ENCODE data around the gene SLC23A3.
A peak's percentile ranks its signal among the peaks of the same experiment; 100 is the strongest.
"Not testable (repeated sequence)": the region's sequence is repeated elsewhere in the genome, so short reads cannot be mapped to it uniquely, and the experiment has no call there.

SLC23A3 gene

DNA sequence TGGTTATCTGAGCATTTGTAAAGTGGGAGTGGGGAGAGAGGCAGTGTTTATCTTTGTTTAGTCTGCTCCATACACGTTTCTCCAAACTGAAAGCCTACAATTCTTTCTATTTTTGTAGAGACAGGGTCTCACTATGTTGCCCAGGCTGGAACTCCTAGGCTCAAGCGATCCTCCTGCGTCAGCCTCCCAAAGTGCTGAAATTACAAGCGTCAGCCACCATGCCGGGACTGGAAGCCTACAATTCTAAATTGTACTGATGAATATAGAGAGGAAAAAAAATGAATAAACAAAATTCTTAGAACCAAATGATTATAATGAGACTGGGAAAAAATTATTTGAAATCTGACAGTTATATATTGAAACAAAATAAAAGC is 35.3 kb upstream of the SLC23A3 start:
- DNase-seq (ENCODE audit: low read depth in 2 of 2), result no peak

DNA sequence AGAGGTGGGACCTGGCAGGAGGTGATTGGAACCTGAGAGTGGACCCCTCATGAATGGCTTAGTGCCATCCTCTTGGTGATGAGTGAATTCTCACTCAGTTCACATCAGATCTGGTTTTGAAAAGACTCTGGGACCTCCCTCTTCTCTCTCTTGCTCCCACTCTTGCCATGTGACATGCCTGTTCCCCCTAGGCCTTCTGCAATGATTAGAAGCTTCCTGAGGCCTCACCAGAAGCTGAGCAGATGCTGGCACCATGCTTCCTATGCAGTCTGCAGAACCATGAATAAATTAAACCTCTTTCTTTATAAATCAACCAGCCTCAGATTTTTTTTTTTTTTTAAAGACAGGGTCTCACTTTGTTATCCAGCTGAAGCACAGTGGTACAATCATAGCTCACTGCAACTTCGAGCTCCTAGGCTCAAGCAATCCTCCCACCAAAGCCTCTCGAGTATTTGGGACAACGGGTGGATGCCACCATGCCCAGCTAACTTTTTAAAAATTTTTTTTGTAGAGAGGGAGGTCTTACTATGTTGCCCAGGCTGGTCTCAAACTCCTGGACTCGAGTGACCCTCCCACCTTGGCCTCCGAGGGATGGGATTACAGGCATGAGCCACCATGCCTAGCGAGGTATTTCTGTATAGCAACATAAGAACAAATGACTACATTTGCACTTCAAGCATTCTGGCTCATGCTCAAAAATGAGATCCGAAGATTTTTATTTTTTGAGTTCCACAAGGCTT is 34.8 kb upstream of the SLC23A3 start:
- DNase-seq (ENCODE audit: low read depth in 2 of 2), result no peak

DNA sequence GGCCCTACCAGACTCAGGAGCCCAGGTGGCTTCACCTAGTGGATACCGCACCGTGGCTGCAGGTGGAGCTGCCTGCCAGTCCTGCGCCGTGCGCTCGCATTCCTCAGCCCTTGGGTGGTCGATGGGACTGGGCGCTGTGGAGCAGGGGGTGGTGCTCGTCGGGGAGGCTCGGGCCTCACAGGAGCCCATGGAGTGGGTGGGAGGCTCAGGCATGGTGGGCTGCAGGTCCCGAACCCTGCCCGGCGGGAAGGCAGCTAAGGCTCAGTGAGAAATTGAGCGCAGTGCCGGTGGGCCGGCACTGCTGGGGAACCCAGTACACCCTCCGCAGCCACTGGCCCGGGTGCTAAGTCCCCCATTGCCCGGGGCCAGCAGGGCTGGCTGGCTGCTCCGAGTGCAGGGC is 31.5 kb upstream of the SLC23A3 start:
- not testable (repeated sequence) for DNase-seq (ENCODE audit: low read depth in 2 of 2)

DNA sequence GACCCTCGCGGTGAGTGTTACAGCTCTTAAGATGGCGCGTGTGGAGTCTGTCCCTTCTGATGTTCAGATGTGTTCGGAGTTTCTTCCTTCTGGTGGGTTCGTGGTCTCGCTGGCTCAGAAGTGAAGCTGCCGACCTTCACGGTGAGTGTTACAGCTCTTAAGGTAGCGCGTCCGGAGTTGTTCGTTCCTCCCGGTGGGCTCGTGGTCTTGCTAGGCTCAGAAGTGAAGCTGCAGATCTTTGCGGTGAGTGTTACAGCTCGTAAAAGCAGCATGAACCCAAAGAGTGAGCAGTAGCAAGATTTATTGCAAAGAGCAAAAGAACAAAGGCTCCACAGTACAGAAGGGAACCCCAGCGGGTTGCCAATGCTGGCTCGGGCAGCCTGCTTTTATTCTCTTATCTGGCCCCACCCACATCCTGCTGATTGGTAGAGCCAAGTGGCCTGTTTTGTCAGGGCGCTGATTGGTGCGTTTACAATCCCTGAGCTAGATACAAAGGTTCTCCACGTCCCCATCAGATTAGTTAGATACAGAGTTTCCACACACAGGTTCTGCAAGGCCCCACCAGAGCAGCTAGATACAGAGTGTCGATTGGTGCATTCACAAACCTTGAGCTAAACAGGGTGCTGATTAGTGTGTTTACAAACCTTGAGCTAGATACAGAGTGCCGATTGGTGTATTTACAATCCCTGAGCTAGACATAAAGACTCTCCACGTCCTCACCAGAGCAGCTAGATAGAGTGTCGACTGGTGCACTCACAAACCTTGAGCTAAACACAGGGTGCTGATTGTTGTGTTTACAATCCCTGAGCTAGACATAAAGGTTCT is 30.9 kb upstream of the SLC23A3 start:
- not testable (repeated sequence) for DNase-seq (ENCODE audit: low read depth in 2 of 2)

DNA sequence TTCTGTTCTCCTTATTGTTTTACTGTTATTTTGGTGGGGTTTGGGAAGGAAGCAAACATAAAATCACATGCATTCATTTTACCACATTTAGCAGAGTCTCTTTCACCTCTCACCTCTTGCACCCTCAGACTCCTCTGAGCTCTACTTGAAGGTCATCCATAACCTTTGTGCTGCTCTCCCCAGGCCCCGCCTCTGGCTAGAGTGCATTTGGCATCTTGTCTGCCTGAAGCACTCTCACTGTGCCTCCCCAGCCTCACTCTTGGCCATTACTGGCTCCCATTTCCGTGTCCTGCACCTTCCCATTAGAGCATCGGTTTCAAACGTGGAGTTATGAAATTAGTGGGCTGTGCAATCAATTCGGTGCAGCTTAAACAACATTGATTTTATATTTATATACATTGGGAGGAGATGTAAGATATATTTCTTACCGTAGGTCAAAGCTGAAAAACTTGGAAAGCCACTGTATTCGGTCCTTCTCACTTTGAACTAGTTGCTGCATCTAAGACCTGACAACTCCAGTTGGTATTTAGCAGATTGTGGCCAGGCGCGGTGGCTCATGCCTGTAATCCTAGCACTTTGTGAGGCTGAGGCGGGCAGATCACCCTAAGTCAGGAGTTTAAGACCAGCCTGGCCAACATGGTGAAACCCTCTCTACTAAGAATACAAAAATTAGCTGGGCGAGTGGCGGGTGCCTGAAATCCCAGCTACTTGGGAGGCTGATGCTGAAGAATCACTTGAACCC is 29.8 kb upstream of the SLC23A3 start:
- DNase-seq (ENCODE audit: low read depth in 2 of 2), result no peak

DNA sequence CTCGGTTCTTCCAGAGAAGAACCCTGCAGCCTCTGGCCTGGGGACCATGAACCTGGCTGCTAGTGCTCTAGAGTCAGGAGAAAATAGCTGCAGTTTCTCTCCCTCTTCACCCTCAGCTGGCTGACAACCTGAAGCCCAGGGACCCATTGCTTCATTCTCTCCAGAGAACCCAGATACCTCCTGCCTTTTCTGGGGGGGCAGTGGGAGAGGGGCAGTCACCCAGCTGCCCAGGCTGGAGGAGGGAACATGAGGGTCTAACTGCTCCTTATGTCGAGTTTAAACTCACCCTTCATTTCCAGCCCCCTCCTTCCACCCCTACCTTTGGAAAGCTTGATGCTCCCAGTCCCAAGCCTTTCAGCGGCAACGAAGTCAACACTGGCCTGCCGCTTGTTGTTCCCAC is 29.1 kb upstream of the SLC23A3 start:
- DNase-seq (ENCODE audit: low read depth in 2 of 2), result no peak

DNA sequence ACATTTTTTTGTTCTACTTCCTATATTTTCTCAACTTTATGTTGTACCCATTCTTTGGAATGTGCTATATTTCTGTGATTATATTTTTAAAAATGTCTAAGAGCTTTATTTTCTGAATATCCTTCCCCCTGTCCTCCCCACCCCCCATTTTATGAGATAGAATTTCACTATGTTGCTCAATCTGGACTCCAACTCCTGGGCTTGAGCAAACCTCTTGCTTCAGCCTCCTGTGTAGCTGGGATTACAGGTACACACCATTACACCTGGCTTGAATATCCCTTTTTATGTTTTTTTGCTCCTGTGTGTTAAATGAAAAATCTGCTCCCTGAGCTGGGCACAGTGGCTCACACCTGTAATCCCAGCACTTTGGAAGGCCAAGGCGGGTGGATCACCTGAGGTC is 27.6 kb upstream of the SLC23A3 start:
- DNase-seq (ENCODE audit: low read depth in 2 of 2), result no peak

DNA sequence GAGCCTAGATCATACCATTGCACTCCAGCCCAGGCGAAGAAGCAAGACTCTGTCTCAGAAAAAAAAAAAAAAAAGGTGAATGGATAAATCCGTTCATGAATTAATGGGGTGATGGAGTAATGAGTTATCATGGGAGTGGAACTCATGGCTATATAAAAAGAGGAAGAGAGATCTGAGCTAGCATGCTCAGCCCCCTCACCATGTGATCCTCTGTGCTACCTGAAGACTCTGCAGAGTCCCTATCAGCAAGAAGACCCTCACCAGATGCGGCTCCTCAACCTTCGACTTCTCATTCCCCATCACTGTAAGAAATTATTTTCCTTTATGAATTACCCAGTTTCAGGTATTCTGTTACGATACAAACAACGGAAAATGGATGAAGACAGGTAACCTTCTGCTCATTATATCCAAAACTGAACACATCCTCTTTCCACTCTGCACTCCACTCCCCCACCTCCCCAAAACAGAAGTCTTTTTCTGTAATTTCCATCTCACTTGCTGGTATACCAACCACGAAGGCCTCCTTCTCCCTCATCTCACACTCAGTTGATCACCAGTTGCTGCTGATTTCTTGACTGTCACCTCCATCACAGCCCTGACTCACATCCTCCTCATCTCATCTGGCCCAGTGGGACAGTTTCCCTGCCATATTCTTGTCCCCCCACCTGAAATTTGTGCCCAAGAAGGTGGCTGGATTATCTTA is 17.1 kb upstream of the SLC23A3 start:
- no peak for DNase-seq (ENCODE audit: low read depth in 2 of 2)

DNA sequence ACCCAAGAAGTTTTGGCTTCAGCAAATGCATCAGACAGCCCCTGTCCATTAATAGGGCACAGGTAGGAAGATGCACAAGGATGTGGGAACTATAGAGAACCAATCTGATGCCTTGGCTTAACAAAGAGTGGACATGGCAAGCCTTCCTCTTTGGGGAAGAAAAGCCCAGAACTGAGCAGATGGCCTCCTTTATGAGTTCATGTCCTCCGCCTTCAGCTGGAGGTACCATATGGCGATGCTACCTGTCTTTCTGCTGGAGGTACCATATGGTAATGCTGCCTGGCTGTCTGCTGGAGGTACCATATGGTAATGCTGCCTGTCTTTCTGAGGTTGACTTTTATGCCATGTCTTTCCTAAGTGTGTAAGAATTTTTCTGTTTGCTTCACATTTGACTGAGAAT is 14.3 kb upstream of the SLC23A3 start:
- no peak for DNase-seq (ENCODE audit: low read depth in 2 of 2)

DNA sequence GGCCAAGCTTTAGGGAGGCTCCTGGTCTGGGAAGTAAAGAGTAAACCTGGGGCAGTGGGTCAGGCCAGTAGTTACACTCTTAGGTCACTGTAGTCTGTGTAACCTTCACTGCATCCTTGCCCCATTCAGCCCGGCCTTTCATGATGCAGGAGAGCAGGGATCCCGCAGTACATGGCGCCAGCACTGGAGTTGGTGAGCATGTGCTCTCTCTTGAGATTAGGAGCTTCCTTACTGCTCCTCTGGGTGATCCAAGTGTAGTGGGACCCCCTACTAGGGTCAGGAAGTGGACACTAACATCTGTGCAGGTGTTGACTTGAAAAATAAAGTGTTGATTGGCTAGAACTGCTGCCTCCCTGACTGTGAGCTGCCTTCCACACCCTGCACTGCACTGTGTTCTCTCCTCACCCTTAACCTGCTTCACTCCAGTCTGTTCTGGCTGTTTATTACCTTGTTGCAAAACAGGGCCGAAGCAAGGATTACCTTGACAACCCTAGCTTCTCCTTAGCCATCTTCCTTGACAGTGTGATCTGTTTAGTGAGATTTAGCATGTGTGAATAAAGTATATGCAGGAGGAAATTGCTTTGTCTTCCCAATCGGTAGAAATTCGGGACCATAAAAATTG is 13.4 kb upstream of the SLC23A3 start:
- no peak for DNase-seq (ENCODE audit: low read depth in 2 of 2)

DNA sequence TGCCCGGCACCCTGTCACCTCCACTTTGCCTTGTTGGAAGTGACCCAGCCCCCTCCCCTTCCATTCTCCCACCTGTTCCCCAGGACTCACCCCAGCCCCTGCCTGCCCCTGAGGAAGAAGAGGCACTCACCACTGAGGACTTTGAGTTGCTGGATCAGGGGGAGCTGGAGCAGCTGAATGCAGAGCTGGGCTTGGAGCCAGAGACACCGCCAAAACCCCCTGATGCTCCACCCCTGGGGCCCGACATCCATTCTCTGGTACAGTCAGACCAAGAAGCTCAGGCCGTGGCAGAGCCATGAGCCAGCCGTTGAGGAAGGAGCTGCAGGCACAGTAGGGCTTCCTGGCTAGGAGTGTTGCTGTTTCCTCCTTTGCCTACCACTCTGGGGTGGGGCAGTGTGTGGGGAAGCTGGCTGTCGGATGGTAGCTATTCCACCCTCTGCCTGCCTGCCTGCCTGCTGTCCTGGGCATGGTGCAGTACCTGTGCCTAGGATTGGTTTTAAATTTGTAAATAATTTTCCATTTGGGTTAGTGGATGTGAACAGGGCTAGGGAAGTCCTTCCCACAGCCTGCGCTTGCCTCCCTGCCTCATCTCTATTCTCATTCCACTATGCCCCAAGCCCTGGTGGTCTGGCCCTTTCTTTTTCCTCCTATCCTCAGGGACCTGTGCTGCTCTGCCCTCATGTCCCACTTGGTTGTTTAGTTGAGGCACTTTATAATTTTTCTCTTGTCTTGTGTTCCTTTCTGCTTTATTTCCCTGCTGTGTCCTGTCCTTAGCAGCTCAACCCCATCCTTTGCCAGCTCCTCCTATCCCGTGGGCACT is 12.7 kb upstream of the SLC23A3 start:
- DNase-seq (ENCODE audit: low read depth in 2 of 2), result no peak

DNA sequence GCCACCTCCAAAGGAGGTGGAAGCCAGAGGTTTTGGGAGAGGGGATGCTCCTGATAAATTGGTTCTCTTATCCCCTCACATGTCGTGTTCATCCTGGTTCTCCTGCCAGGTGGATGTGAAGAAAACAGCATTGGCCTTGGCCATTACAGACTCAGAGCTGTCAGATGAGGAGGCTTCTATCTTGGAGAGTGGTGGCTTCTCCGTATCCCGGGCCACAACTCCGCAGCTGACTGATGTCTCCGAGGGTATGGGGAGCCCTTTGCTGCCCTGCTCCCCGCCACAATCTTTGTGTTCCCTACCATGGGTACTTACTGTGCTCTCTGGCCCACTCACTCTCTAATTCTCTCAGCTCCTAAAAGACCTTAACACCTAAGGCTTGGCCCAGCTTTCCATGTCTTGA is 11.7 kb upstream of the SLC23A3 start:
- no peak for DNase-seq (ENCODE audit: low read depth in 2 of 2)

DNA sequence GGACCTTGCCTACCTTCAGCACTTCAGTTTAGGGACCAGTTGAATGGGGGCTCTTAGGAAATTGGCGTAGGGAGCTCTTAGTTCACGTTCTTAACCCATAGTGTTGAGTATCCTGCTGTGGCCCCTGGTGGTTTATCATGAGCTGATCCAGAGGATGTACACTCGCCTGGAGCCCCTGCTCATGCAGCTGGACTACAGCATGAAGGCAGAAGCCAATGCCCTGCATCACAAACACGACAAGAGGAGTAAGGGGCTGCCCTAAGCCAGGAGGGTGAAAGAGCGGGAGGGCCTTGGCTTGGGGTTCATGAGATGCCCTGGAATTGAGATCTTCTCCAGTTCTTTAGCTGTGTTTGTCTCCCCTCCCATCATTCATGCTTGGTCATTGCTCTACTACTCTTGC is 11.1 kb upstream of the SLC23A3 start:
- DNase-seq (ENCODE audit: low read depth in 2 of 2), result no peak

DNA sequence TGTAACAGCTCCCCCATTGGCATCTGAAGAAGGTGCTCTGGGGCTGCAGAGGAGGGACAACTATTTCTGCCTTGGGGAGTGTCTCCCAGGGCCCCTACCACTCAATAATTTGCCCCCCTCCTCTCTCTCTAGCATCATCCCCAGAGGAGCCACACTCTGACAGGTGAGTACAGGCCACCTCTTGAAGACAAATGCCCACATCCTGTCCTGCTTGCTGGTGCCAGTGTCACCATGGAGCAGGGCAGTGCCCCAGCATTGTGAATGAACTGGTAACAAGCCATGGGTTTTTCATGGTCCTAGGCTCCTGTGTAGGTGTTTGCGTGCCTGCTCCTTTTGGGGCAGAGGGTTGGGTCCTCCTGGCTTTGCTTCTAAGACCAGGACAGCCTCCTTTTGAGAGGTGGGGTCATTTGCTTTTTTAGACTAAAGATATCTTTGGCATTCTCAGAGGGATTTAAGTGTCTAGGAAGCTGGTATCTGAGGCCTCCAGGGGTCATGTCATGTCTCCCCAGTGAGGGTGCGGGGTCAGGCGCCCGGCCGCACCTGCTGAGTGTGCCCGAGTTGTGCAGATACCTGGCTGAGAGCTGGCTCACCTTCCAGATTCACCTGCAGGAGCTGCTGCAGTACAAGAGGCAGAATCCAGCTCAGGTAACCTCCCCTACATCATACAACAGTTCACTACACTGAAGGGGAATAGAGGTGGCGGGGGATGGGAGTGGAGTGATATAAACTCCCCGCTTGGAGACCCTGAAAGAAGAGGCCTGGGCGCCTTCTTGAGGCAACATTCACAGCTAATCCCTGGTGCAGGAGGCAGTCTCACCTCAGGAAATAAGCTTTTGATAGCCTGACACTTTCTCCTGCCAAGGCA is 10.0 kb upstream of the SLC23A3 start:
- no peak for DNase-seq (ENCODE audit: low read depth in 2 of 2)

DNA sequence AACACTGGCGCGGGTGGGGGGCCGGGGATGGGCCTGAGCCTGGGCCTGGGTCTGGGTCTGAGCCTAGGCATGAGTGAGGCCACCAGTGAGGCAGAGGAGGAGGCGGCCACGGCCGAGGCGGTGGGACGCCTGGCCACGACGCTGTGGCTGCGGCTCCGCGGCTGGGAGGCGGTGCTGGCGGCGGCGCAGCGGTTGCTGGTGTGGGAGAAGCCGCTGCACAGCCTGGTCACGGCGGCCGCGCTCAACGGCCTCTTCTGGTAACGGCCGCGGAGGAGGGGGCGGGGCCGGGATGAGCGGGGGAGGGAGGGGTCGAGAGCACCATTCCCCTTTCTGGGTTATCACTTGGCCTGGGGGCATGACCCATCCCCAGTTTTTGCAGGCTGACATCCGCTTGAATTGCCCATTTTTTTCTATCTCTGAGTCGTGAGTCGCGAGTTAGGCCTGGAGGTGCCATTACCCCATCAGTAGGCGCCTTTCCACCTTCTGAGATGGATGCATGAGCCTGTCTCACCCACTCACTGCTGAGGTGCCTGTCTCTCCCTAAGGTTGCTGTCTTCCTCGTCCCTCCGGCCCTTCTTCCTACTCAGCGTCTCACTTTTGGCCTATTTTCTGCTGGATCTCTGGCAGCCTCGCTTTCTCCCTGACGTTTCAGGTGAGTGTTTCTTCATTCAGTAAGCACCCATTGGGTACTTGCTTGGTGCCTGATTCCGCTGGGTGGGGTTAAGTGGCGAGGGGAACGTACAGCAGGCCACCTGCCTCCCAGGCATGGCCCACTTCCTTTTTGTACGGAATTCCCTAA is 8.7 kb upstream of the SLC23A3 start:
- DNase-seq (ENCODE audit: low read depth in 2 of 2), result no peak

DNA sequence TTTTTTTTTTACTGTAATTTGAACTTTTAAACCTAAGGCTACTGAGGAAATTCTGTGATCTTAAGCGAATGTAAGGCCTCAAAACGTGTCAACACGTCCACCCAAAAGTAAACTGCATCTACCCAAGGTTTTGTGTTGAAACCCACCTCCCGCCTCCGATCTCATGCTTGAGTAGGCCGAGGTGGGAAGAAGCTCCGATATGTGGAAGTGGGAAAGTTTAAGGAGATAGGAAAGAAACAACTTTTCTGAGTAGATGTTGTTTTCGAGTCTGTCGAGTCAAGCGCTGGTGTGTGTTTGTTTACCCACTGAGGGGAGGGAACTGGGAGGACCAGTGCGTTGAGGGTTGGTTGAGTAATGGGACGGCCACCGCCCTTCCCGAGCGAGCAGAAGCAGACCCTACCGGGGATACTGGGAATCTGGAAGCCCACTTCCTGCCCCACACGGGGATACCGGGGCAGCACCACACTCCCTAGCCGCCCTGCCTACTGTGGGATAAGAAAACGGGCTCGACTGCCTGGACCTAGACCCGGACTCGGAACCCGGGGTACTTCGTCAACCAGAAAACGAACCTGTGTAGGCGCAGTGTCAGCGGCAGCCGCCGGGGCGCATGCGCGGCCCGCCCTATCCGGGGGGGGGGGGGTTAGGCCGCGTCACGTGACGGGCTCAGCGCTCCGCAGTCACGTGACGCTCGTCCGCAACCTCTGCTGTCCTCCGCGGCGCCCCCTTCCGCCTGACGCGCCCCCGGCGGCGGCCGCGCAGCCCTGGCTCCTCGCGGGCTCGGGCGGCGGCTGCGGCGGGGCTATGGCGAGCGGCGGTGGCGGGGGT is 7.9 kb upstream of the SLC23A3 start, which contains the start of gene RETREG2:
Gene RETREG2 (plus strand): TSS at position 724 of the 825 bp plus-strand sequence. CDS start 78 bp downstream, at position 802.
- DNase-seq (ENCODE audit: low read depth in 2 of 2), result peak; percentile 60 to 62

DNA sequence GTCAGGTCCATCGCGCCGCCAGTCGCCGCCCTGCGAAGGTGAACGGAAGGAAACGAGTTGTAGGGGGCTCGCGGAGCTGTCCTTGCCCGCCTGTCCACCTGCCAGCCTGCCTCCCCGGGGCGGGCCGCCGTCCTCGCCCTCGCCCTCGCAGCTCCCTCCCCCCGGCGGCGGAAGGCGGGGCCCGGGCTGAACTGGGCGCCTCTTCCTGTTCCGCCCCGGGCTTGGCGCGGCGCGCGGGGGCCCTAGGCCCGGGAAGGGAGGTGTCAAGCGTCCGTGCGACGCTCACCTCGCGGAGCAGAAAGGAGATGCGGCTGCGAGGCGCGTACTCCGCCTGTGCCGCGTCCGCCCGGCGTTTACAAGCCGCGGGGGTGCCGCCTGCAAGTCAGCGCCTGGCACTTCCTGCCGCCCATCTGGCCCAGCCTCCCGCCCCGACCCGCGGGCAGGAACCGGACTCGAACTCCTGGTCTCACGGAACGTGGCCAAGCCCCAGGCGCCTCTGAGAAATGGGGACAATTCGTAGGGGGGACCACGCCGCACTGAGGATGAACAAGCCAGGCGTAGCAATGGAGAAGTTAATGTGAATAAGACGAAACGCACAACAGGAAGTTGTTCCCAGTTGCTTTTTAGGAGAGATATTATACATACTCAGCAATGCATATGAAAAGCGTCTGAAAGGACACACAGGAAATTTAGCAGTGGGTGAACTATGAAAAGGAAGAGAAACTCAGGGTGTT is 7.2 kb upstream of the SLC23A3 start, which contains the start of gene CNPPD1:
Gene CNPPD1 (minus strand): TSS at position 108 of the 734 bp plus-strand sequence. CDS start 97 bp downstream, at position 11.
- peak in 1 of 2 experiments; percentile 32 for DNase-seq (ENCODE audit: low read depth in 2 of 2)

Measured in fibroblast of skin of left biceps (primary cell).